Tibial nerve (tissue), 4 donors: ENCODE results near the gene ASB17.

ENCODE experiments used
- EP300 ChIP-seq, 2 donors: sonication (generic); formaldehyde crosslinking; IDR thresholded peaks; one replicate each; pipeline ENCODE4 v1.6.1; 2017; ENCODE audit warnings: antibody characterized with exemption in 2 of 2, mild to moderate bottlenecking in 1 of 2
- POLR2A ChIP-seq, 2 donors: fragments of 450-650 bp; IDR thresholded peaks; one replicate each; pipeline ENCODE4 v1.6.1; 2017; ENCODE audit warnings: antibody characterized with exemption in 2 of 2, mild to moderate bottlenecking in 2 of 2, moderate library complexity in 2 of 2
- TF ChIP-seq, protein P1 (sequence below), 5 experiments: fragments of 200-600 bp in 3 of 5; fragments of 450-650 bp in 2 of 5; sonication (generic) in 3 of 5; IDR thresholded peaks; one replicate each; pipeline ENCODE4 v1.5.1; 2016 to 2019; ENCODE audit warnings: antibody characterized with exemption in 5 of 5, mild to moderate bottlenecking in 3 of 5, moderate library complexity in 2 of 5

GRCh38 chr1:75879985-75880384, 52.2 kb downstream of the ASB17 start:
- TF ChIP-seq POLR2A (IDR thresholded peaks at IDR 0.05) (no peak), EP300 (IDR thresholded peaks at IDR 0.05) (no peak)
- TF ChIP-seq, protein P1, sequence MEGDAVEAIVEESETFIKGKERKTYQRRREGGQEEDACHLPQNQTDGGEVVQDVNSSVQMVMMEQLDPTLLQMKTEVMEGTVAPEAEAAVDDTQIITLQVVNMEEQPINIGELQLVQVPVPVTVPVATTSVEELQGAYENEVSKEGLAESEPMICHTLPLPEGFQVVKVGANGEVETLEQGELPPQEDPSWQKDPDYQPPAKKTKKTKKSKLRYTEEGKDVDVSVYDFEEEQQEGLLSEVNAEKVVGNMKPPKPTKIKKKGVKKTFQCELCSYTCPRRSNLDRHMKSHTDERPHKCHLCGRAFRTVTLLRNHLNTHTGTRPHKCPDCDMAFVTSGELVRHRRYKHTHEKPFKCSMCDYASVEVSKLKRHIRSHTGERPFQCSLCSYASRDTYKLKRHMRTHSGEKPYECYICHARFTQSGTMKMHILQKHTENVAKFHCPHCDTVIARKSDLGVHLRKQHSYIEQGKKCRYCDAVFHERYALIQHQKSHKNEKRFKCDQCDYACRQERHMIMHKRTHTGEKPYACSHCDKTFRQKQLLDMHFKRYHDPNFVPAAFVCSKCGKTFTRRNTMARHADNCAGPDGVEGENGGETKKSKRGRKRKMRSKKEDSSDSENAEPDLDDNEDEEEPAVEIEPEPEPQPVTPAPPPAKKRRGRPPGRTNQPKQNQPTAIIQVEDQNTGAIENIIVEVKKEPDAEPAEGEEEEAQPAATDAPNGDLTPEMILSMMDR (IDR thresholded peaks at IDR 0.05): no peak
